GM23338 (cell line): ENCODE measurements around the gene PPP2R5C. TPM values are rescaled to one million over a fixed set of nuclear protein-coding genes. Genes with fewer than 3 reads are reported as not detected.
A peak's percentile ranks its signal among the peaks of the same experiment; 100 is the strongest.

Experiments
- ATAC-seq: fragments of 200-7000 bp; cut with Tn5 transposase; 3 replicates; pipeline ENCODE4 v1.9.1; 2020
- DNase-seq: peaks from one replicate; pipeline ENCODE4 v3.0.0-alpha.2; 2015; ENCODE audit warnings: low spot score
- H2AFZ ChIP-seq: fragments of 200-600 bp; sonication (generic); 2 replicates; pipeline ENCODE4 v1.8.0; 2016; ENCODE audit warnings: antibody characterized with exemption, mild to moderate bottlenecking, moderate library complexity
- H3F3A ChIP-seq: fragments of 200-600 bp; sonication (generic); replicated peaks from 2 replicates; pipeline ENCODE4 v1.8.0; 2017; ENCODE audit warnings: antibody characterized with exemption, mixed run types, low read depth
- H3K27ac ChIP-seq: fragments of 200-600 bp; sonication (generic); 2 replicates; pipeline ENCODE4 v1.6.1; 2016; ENCODE audit warnings: low read depth
- H3K27me3 ChIP-seq: fragments of 200-600 bp; sonication (generic); 2 replicates; pipeline ENCODE4 v1.8.0; 2016; ENCODE audit warnings: mild to moderate bottlenecking, mixed run types, moderate library complexity; ENCODE audit not compliant: insufficient read depth
- H3K36me3 ChIP-seq: fragments of 200-600 bp; sonication (generic); 2 replicates; pipeline ENCODE4 v1.8.0; 2016; ENCODE audit warnings: mild to moderate bottlenecking; ENCODE audit not compliant: insufficient read depth
- H3K4me1 ChIP-seq: fragments of 200-600 bp; sonication (generic); 2 replicates; pipeline ENCODE4 v1.8.0; 2016; ENCODE audit warnings: mild to moderate bottlenecking, moderate library complexity; ENCODE audit not compliant: insufficient read depth
- H3K4me2 ChIP-seq: fragments of 200-600 bp; sonication (generic); 2 replicates; pipeline ENCODE4 v1.7.1; 2017; ENCODE audit warnings: mixed run types
- H3K4me3 ChIP-seq: fragments of 200-600 bp; sonication (generic); 2 replicates; pipeline ENCODE4 v1.6.1; 2016; ENCODE audit warnings: mixed run types
- H3K79me2 ChIP-seq: fragments of 200-600 bp; sonication (generic); replicated peaks from 2 replicates; pipeline ENCODE4 v1.8.0; 2017; ENCODE audit warnings: mild to moderate bottlenecking; ENCODE audit not compliant: insufficient read depth
- H3K9me2 ChIP-seq: fragments of 200-600 bp; sonication (generic); 2 replicates; pipeline ENCODE4 v1.8.0; 2017; ENCODE audit not compliant: insufficient read depth
- H4K20me1 ChIP-seq: fragments of 200-600 bp; sonication (generic); replicated peaks from 2 replicates; pipeline ENCODE4 v1.8.0; 2017; ENCODE audit warnings: mild to moderate bottlenecking; ENCODE audit not compliant: insufficient read depth
- H3K27ac Mint-ChIP-seq: 2 replicates; pipeline ENCODE4 v1.8.0; 2020; ENCODE audit warnings: inconsistent platforms, mild to moderate bottlenecking, moderate library complexity, mixed read lengths
- H3K27me3 Mint-ChIP-seq: 3 replicates; pipeline ENCODE4 v1.8.0; 2022; ENCODE audit warnings: low read depth, mild to moderate bottlenecking, moderate library complexity, mixed read lengths, inconsistent platforms; ENCODE audit not compliant: insufficient read depth, poor library complexity
- H3K36me3 Mint-ChIP-seq: 3 replicates; pipeline ENCODE4 v1.8.0; 2021; ENCODE audit warnings: low read depth, mild to moderate bottlenecking, inconsistent platforms, moderate library complexity, mixed read lengths
- H3K4me1 Mint-ChIP-seq: 3 replicates; pipeline ENCODE4 v1.8.0; 2020; ENCODE audit warnings: mild to moderate bottlenecking, inconsistent platforms, mixed read lengths
- H3K4me3 Mint-ChIP-seq: 3 replicates; pipeline ENCODE4 v1.8.0; 2021; ENCODE audit warnings: moderate library complexity, mild to moderate bottlenecking, inconsistent platforms, mixed read lengths
- H3K9me3 Mint-ChIP-seq: 3 replicates; pipeline ENCODE4 v1.8.0; 2020; ENCODE audit warnings: moderate library complexity, mild to moderate bottlenecking, inconsistent platforms, mixed read lengths
- CREB1 ChIP-seq: fragments of 250-450 bp; sonication (Bioruptor Pico); IDR thresholded peaks from 2 replicates; pipeline ENCODE4 v1.5.0; 2020; ENCODE audit warnings: low read depth, mild to moderate bottlenecking, moderate library complexity
- CTCF ChIP-seq, 2 experiments: fragments of 200-600 bp in 1 of 2; sonication (generic) in 1 of 2; conservative IDR thresholded peaks; 2 replicates each; pipeline versions ENCODE4 v1.5.1 to v1.6.1; 2016 to 2017; ENCODE audit warnings: antibody characterized with exemption in 2 of 2, low read depth in 2 of 2, mild to moderate bottlenecking in 2 of 2, moderate library complexity in 1 of 2
- JUNB ChIP-seq: IDR thresholded peaks from one replicate; pipeline ENCODE4 v1.6.1; 2016; ENCODE audit warnings: antibody characterized with exemption; ENCODE audit not compliant: unreplicated experiment
- STAT1 ChIP-seq: IDR thresholded peaks from one replicate; pipeline ENCODE4 v1.6.1; 2016; ENCODE audit warnings: antibody characterized with exemption; ENCODE audit not compliant: unreplicated experiment
- ZNF114 ChIP-seq: fragments of 250-450 bp; sonication (Bioruptor Pico); IDR thresholded peaks from 2 replicates; pipeline ENCODE4 v1.5.0; 2020; ENCODE audit warnings: mild to moderate bottlenecking, moderate library complexity
- ZNF331 ChIP-seq: fragments of 250-450 bp; sonication (Bioruptor Pico); IDR thresholded peaks from 2 replicates; pipeline ENCODE4 v1.5.0; 2020; ENCODE audit warnings: low read depth, mild to moderate bottlenecking, moderate library complexity
- ZNF462 ChIP-seq: fragments of 250-450 bp; sonication (Bioruptor Pico); IDR thresholded peaks from 2 replicates; pipeline ENCODE4 v1.5.0; 2020; ENCODE audit warnings: mild to moderate bottlenecking, moderate library complexity
- polyA plus RNA-seq: library from polyadenylated mRNA; unstranded; fragments of >200 nt; fragmentation: Nextera tagmentation; extraction: Ambion mirVana; gene quantifications from 2 replicates; pipeline ENCODE4 v1.2.1, GENCODE V29; 2016
- total RNA-seq: library from RNA; depleted of rRNA; stranded (reverse); fragments of >200 nt; shearing (Covaris generic); gene quantifications from 2 replicates; pipeline ENCODE4 v1.2.3, GENCODE V29; 2014

Gene PPP2R5C
- total and polyA plus RNA-seq, 2 experiments from 2014 or later, result 75.4 to 79.7 TPM

GRCh38 chr14:101717663-101718490, 43.6 kb upstream of the PPP2R5C start:
- peaks cover 3% of the 10 kb centered on the region; the same call in 1 of the 3 replicates for H3K36me3 Mint-ChIP-seq
- H3K4me3 Mint-ChIP-seq, result no peak overlapping the region
- no peak overlapping the region for H3K27ac Mint-ChIP-seq
- peaks cover 3% of the 10 kb centered on the region; the same call in 1 of the 2 replicates for H3K4me1 ChIP-seq
- no peak for DNase-seq
- H3K36me3 ChIP-seq, result no peaks in the 10 kb centered on the region
- peak overlapping the region; percentile 80; the same call in 1 of the 2 replicates for H2AFZ ChIP-seq
- no peaks in the 10 kb centered on the region for H3F3A ChIP-seq
- TF ChIP-seq ZNF331 (CRISPR knock-in tag) (no peak), CREB1 (CRISPR knock-in tag) (no peak), JUNB (no peak), CTCF (conservative IDR thresholded peaks at IDR 0.05; ENCODE audit: low read depth in 2 of 2) (no peak)
- ATAC-seq, result no peak
- H3K4me2 ChIP-seq, result no peak overlapping the region
- H3K4me1 Mint-ChIP-seq, result peaks cover 27% of the 10 kb centered on the region
- no peaks in the 10 kb centered on the region for H3K9me2 ChIP-seq
- no peak overlapping the region for H3K27ac ChIP-seq
- H4K20me1 ChIP-seq, result no peaks in the 10 kb centered on the region
- no peaks in the 10 kb centered on the region for H3K79me2 ChIP-seq
- H3K27me3 Mint-ChIP-seq, result peaks cover 5% of the 10 kb centered on the region
- H3K9me3 Mint-ChIP-seq, result peaks cover 12% of the 10 kb centered on the region
- H3K27me3 ChIP-seq, result no peaks in the 10 kb centered on the region
- no peak overlapping the region for H3K4me3 ChIP-seq

GRCh38 chr14:101719045-101719645, 42.4 kb upstream of the PPP2R5C start:
- Histone ChIP-seq H3K4me2 (no peak overlapping the region), H3K4me1 (peaks cover 3% of the 10 kb centered on the region; the same call in 1 of the 2 replicates), H3K9me2 (no peaks in the 10 kb centered on the region), H3K36me3 (no peaks in the 10 kb centered on the region), H3K27ac (no peak overlapping the region), H3K79me2 (no peaks in the 10 kb centered on the region), H4K20me1 (no peaks in the 10 kb centered on the region), H3F3A (no peaks in the 10 kb centered on the region), H2AFZ (peak overlapping the region; percentile 29; the same call in 1 of the 2 replicates), H3K27me3 (no peaks in the 10 kb centered on the region), H3K4me3 (no peak overlapping the region)
- H3K36me3 Mint-ChIP-seq, result no peaks in the 10 kb centered on the region
- peaks cover 27% of the 10 kb centered on the region for H3K4me1 Mint-ChIP-seq
- H3K4me3 Mint-ChIP-seq, result no peak overlapping the region
- no peak overlapping the region for H3K27ac Mint-ChIP-seq
- peaks cover 9% of the 10 kb centered on the region for H3K9me3 Mint-ChIP-seq
- DNase-seq, result no peak
- ATAC-seq, result no peak
- peaks cover 5% of the 10 kb centered on the region for H3K27me3 Mint-ChIP-seq
- TF ChIP-seq ZNF114 (CRISPR knock-in tag), result no peak
- no peak for TF ChIP-seq STAT1
- TF ChIP-seq ZNF462 (CRISPR knock-in tag), result no peak
- TF ChIP-seq CTCF (conservative IDR thresholded peaks at IDR 0.05; ENCODE audit: low read depth in 2 of 2), result no peak
- no peak for TF ChIP-seq ZNF331 (CRISPR knock-in tag)
